Epithelial cell of proximal tubule (primary cell): Measurements from ENCODE around the gene C17orf107. TPM values are rescaled to one million over a fixed set of nuclear protein-coding genes. Genes with fewer than 3 reads are reported as not detected.
"Not testable (repeated sequence)": the region's sequence is repeated elsewhere in the genome, so short reads cannot be mapped to it uniquely, and the experiment has no call there.

Experiments used
- DNase-seq: peaks from one replicate; pipeline ENCODE4 v3.0.0-alpha.2; 2011; ENCODE audit warnings: low read depth
- H3K4me3 ChIP-seq: 2 replicates; pipeline ENCODE4 v1.5.1; 2011; ENCODE audit warnings: low read depth, mild to moderate bottlenecking, low read length
- total RNA-seq: library from RNA; depleted of rRNA; stranded (reverse); fragments of >200 nt; gene quantifications from 2 replicates; pipeline ENCODE4 v1.2.3, GENCODE V29; 2015
- TF ChIP-seq, protein P1 (sequence below): conservative IDR thresholded peaks from 2 replicates; pipeline ENCODE4 v1.5.1; 2012; ENCODE audit warnings: low read depth, mild to moderate bottlenecking, low read length

C17orf107 gene
- total RNA-seq, 1 donor from 2014 or later: 1.3 TPM

DNA sequence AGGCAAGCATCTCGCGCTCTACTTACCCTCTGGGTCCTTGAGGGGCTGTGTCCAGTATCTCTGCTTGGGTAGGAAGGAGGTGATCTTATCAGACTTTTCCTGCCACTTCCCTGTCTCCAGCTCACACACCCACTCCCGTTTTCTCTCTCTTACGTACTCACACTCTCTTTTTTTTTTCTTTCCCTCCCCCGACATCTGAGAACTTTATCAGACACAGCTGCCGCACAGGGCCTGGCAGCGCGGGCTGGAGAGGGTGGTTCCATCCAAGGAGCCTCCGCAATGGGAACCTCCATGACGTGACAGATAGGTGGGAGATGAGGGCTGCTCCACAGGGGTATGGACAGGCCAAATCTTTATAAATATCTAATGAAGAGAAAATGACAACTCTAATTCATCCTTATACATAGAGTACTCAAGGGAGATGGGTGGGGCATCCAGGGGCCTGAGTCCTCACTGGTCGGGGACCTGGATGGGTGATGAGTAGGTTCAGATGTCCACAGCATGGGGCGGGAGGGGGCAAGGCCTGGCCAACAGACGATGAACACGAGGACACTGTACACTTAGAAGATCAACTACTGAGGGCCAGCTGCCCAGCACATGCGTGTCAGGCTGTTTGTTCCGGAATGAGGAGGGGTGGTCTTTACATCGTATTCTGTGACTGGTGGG, 42.9 kb upstream of the C17orf107 start:
- no peak for DNase-seq
- TF ChIP-seq, protein P1, sequence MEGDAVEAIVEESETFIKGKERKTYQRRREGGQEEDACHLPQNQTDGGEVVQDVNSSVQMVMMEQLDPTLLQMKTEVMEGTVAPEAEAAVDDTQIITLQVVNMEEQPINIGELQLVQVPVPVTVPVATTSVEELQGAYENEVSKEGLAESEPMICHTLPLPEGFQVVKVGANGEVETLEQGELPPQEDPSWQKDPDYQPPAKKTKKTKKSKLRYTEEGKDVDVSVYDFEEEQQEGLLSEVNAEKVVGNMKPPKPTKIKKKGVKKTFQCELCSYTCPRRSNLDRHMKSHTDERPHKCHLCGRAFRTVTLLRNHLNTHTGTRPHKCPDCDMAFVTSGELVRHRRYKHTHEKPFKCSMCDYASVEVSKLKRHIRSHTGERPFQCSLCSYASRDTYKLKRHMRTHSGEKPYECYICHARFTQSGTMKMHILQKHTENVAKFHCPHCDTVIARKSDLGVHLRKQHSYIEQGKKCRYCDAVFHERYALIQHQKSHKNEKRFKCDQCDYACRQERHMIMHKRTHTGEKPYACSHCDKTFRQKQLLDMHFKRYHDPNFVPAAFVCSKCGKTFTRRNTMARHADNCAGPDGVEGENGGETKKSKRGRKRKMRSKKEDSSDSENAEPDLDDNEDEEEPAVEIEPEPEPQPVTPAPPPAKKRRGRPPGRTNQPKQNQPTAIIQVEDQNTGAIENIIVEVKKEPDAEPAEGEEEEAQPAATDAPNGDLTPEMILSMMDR: no peak
- H3K4me3 ChIP-seq: no peak overlapping the region

DNA sequence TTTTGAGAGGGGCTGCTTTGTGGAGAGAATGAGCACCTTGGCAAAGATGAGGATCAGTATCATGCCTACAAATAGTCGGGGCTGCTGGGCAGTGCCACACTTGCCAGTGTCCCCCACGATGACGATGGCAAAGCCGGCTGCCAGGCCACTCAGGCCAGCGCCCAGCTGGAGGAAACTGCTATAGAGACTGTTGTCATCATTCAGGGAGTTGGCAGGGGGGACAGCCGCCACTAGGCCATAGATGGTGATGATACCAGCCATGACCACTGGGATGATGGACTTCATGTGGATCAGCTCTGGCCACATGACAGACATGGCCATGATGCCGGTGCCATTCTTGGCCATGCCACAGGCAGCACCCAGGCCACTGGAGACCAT, 42.4 kb upstream of the C17orf107 start:
- no peak overlapping the region for H3K4me3 ChIP-seq
- TF ChIP-seq, protein P1: no peak
- no peak for DNase-seq

DNA sequence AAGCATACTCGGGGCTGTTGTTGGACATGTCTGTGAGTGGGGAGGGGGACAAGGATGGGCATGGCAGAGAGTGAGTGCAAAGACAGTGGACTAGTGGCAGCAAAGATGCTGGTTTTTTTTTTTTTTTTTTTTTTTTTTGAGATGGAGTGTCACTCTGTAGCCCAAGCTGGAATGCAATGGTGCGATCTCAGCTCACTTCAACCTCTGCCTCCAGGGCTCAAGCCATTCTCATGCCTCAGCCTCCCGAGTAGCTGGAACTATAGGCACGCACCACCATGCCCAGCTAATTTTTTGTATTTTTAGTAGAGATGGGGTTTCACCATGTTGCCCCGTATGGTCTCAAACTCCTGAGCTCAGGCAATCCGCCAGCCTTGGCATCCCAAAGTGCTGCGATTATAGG, 42.0 kb upstream of the C17orf107 start:
- not testable (repeated sequence) for H3K4me3 ChIP-seq, DNase-seq

DNA sequence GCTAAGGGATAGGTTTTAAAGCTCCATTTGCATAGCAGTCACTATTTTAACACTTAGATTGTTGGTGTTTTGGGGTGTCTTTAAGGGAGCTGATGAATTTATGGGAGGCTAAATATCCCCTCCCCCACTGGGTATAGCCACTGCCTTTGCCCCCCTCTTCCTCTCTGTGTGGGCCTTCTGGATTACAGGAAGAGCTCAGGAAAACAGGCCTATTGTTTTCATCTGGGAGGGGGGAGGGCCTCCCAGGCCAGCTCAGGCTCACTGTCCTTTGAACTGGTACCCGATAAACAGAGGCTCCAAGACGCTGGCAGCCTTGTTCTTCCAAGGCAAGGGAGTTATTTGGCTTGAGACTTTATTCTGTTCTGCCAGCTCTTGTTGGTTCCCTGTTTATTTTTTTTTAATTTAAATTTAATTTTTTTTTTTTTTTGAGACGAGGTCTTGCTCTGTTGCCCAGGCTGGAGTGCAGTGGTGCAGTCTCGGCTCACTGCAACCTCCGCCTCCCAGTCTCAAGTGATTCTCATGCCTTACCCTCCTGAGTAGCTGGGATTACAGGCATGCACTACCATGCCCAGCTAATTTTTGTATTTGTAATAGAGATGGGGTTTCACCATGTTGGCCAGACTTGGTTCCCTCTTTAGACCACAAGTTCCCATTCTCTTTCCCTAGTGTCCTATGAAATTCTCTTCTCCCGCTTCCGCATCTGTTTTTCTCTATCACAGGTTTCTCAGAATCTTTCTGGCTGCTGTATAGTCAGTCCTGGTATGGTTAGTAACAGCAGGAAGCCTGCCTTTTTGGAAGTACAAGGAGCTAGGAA, 41.1 kb upstream of the C17orf107 start:
- no peak for DNase-seq
- peak overlapping the region; percentile 5 for H3K4me3 ChIP-seq
- TF ChIP-seq, protein P1: no peak

DNA sequence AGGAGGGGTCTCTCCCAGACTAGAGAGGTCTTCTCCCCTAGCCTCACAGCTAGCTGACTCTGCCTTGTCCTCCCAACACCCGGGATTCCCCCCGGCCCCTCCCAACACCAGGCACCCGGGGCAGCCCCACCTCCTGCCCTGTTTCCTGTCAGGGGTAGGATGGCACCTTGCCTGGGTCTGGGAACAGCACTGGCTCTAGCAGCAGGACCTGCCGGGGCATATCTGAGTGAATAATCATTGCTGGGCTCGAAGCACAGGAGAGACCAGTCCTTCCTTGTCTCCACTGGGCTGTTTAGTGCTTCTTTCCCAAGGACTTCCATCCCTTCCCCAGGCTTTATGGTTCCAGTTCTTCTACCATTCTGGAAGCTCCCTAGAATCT, 40.5 kb upstream of the C17orf107 start:
- no peak for DNase-seq
- H3K4me3 ChIP-seq: peak overlapping the region; percentile 16
- TF ChIP-seq, protein P1: no peak

DNA sequence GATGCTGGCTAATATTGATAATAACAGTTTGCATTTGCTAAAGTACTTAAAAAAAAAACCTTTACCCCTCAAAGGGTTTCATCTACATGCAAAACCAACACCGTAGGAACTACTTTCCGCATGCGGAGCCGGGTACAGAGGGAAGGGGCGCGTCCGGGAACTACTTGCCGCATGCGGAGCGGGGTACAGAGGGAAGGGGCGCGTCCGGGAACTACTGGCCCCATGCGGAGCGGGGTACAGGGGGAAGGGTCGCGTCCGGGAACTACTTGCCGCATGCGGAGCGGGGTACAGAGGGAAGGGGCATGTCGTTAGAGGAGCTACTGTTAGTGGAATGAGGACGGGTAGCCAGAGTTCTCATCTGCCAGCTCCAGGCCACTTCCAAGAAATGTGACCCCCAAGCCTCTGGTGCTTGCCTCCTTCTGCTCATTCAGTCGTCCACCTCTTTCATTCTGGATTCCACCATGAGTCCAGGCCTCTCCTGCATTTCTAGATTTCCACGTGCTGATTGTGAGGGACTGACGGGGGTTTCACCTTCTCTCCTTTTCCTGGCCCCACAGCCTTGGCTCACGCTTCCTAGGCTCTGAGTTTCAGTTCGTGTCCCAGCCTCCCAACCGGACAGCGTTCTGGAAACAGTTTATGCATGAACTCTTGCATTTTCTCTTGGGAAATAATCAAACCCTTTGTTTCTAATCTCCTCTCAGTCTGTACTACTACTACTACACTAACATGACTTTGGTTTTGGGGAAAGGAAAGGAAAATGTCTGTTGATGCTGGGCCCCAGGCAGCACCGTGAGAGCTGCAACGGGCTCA, 39.3 kb upstream of the C17orf107 start:
- no peak for DNase-seq
- TF ChIP-seq, protein P1: no peak
- no peak overlapping the region for H3K4me3 ChIP-seq

DNA sequence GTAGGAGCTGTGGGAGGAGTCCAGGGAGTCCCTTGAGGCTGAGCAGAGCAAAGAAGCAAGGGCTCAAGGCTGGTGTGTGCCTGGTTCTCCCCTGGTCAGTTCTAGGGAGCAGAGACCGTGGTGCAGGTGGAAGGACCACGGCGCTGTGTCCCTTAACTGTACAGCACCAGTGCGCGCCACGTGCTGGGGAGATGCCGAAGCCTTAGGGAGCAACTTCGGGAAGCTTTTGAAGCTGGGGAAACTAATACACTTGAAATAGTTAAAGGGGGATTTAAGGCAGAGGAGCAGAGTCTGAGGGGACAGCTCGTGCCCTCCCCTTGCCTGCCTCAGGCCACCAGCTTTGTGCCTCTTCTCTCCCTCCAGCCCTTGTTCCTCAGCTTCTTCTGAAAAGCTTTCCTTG, 38.7 kb upstream of the C17orf107 start:
- no peak for DNase-seq
- H3K4me3 ChIP-seq: no peak overlapping the region
- TF ChIP-seq, protein P1: no peak
